HEK293 (cell line): ENCODE results near the gene SPTLC1.
"Not testable (repeated sequence)": the region's sequence is repeated elsewhere in the genome, so short reads cannot be mapped to it uniquely, and the experiment has no call there.

Source experiments
- CTCF ChIA-PET: fragments of 350-600 bp; formaldehyde crosslinking; extraction: SDS; loops from one replicate; lab custom pipeline; 2021; ENCODE audit warnings: antibody characterized with exemption; lab: Yijun Ruan, JAX
- POLR2A ChIA-PET: fragments of 300-600 bp; formaldehyde crosslinking; extraction: SDS; loops from one replicate; lab custom pipeline; 2020; ENCODE audit warnings: antibody characterized with exemption, inconsistent platforms; lab: Yijun Ruan, JAX
- H3K27ac ChIP-seq: fragments of 200-500 bp; sonication (Bioruptor generic); 2 replicates; pipeline ENCODE4 v1.5.1; 2014; ENCODE audit warnings: low read depth, low read length, control low read depth, inconsistent platforms; ENCODE audit errors: extremely low read depth
- H3K36me3 ChIP-seq, 2 experiments: fragments of 200-500 bp in 1 of 2; sonication (Bioruptor generic) in 1 of 2; 1 replicate in 1 of 2; 2 replicates in 1 of 2; pipeline ENCODE4 v1.5.1; 2014 to 2017; ENCODE audit warnings: inconsistent platforms in 2 of 2, low read length in 2 of 2; ENCODE audit not compliant: control insufficient read depth in 2 of 2, insufficient read depth in 1 of 2
- H3K4me1 ChIP-seq: fragments of 200-500 bp; sonication (Bioruptor generic); 2 replicates; pipeline ENCODE4 v1.5.1; 2014; ENCODE audit warnings: mild to moderate bottlenecking, low read length, inconsistent platforms; ENCODE audit not compliant: control insufficient read depth, insufficient read depth
- H3K4me3 ChIP-seq: 2 replicates; pipeline ENCODE4 v1.5.1; 2011; ENCODE audit warnings: low read depth, mild to moderate bottlenecking, control low read depth, low read length, moderate library complexity
- H3K9me3 ChIP-seq: fragments of 200-500 bp; sonication (Bioruptor generic); 2 replicates; pipeline ENCODE4 v1.5.1; 2014; ENCODE audit warnings: low read depth, low read length, inconsistent platforms; ENCODE audit not compliant: control insufficient read depth, insufficient read depth
- HOXA7 ChIP-seq: sonication (generic); formaldehyde crosslinking; IDR thresholded peaks from 2 replicates; pipeline ENCODE4 v1.8.1; 2022; ENCODE audit warnings: missing genetic modification reagents, borderline replicate concordance
- KLF10 ChIP-seq: fragments of 450-650 bp; IDR thresholded peaks from 2 replicates; pipeline ENCODE4 v1.5.1; 2018; ENCODE audit warnings: missing biosample characterization, mild to moderate bottlenecking, missing genetic modification characterization
- MZF1 ChIP-seq: fragments of 450-650 bp; formaldehyde crosslinking; IDR thresholded peaks from 2 replicates; pipeline ENCODE4 v1.5.1; 2017; ENCODE audit warnings: missing biosample characterization, missing genetic modification characterization, borderline replicate concordance
- PRDM1 ChIP-seq: fragments of 450-650 bp; formaldehyde crosslinking; IDR thresholded peaks from 2 replicates; pipeline ENCODE4; 2016; ENCODE audit warnings: missing biosample characterization, missing genetic modification characterization
- SCRT1 ChIP-seq: fragments of 450-650 bp; formaldehyde crosslinking; IDR thresholded peaks from 2 replicates; pipeline ENCODE4 v1.5.1; 2016; ENCODE audit warnings: missing biosample characterization, missing genetic modification characterization, borderline replicate concordance
- SETDB1 ChIP-seq: IDR thresholded peaks from one replicate; pipeline ENCODE4 v1.6.1; 2017; ENCODE audit warnings: mild to moderate bottlenecking, low read length, moderate library complexity, mixed read lengths; ENCODE audit not compliant: insufficient read length
- SP2 ChIP-seq: fragments of 450-650 bp; formaldehyde crosslinking; IDR thresholded peaks from 2 replicates; pipeline ENCODE4 v1.5.1; 2016; ENCODE audit warnings: missing biosample characterization, missing genetic modification characterization
- WT1 ChIP-seq: fragments of 450-650 bp; formaldehyde crosslinking; IDR thresholded peaks from 2 replicates; pipeline ENCODE4 v1.5.1; 2016; ENCODE audit warnings: missing biosample characterization, missing genetic modification characterization
- ZBTB10 ChIP-seq: fragments of 450-650 bp; formaldehyde crosslinking; IDR thresholded peaks from 2 replicates; pipeline ENCODE4 v1.5.1; 2016; ENCODE audit warnings: missing biosample characterization, missing genetic modification characterization
- ZBTB17 ChIP-seq: fragments of 450-650 bp; formaldehyde crosslinking; IDR thresholded peaks from 2 replicates; pipeline ENCODE4 v1.5.1; 2016; ENCODE audit warnings: missing biosample characterization, missing genetic modification characterization
- ZBTB21 ChIP-seq: fragments of 450-650 bp; formaldehyde crosslinking; IDR thresholded peaks from 2 replicates; pipeline ENCODE4 v1.5.1; 2017; ENCODE audit warnings: missing biosample characterization, missing genetic modification characterization
- ZBTB6 ChIP-seq: fragments of 450-650 bp; formaldehyde crosslinking; IDR thresholded peaks from 2 replicates; pipeline ENCODE4 v1.5.1; 2017; ENCODE audit warnings: missing biosample characterization, missing genetic modification characterization
- ZNF146 ChIP-seq: fragments of 450-650 bp; formaldehyde crosslinking; IDR thresholded peaks from 2 replicates; pipeline ENCODE4 v1.5.1; 2016; ENCODE audit warnings: missing biosample characterization, missing genetic modification characterization
- ZNF16 ChIP-seq: fragments of 450-650 bp; formaldehyde crosslinking; IDR thresholded peaks from 2 replicates; pipeline ENCODE4 v1.5.1; 2016; ENCODE audit warnings: low read depth, missing biosample characterization, missing genetic modification characterization
- ZNF175 ChIP-seq: fragments of 450-650 bp; formaldehyde crosslinking; IDR thresholded peaks from 2 replicates; pipeline ENCODE4 v1.5.1; 2016; ENCODE audit warnings: missing biosample characterization, missing genetic modification characterization
- ZNF19 ChIP-seq: fragments of 450-650 bp; formaldehyde crosslinking; IDR thresholded peaks from 2 replicates; pipeline ENCODE4; 2016; ENCODE audit warnings: missing biosample characterization, missing genetic modification characterization, low read depth
- ZNF23 ChIP-seq: fragments of 450-650 bp; formaldehyde crosslinking; IDR thresholded peaks from 2 replicates; pipeline ENCODE4 v1.5.1; 2016; ENCODE audit warnings: missing biosample characterization, missing genetic modification characterization, borderline replicate concordance
- ZNF37A ChIP-seq: fragments of 450-650 bp; IDR thresholded peaks from 2 replicates; pipeline ENCODE4 v1.5.1; 2018; ENCODE audit warnings: missing biosample characterization, missing genetic modification characterization
- ZNF416 ChIP-seq: fragments of 450-650 bp; formaldehyde crosslinking; IDR thresholded peaks from 2 replicates; pipeline ENCODE4 v1.5.1; 2016; ENCODE audit warnings: missing biosample characterization, missing genetic modification characterization
- ZNF423 ChIP-seq: fragments of 450-650 bp; formaldehyde crosslinking; IDR thresholded peaks from 2 replicates; pipeline ENCODE4 v1.5.1; 2016; ENCODE audit warnings: missing biosample characterization, missing genetic modification characterization
- ZNF510 ChIP-seq: fragments of 450-650 bp; formaldehyde crosslinking; IDR thresholded peaks from 2 replicates; pipeline ENCODE4 v1.5.1; 2018; ENCODE audit warnings: mild to moderate bottlenecking, missing genetic modification characterization, missing biosample characterization; ENCODE audit not compliant: insufficient replicate concordance
- ZNF521 ChIP-seq: fragments of 450-650 bp; formaldehyde crosslinking; IDR thresholded peaks from 2 replicates; pipeline ENCODE4 v1.5.1; 2017; ENCODE audit warnings: missing biosample characterization, mild to moderate bottlenecking, missing genetic modification characterization
- ZNF548 ChIP-seq: fragments of 450-650 bp; formaldehyde crosslinking; IDR thresholded peaks from 2 replicates; pipeline ENCODE4 v1.5.1; 2016; ENCODE audit warnings: missing biosample characterization, missing genetic modification characterization
- ZNF585B ChIP-seq: fragments of 450-650 bp; formaldehyde crosslinking; IDR thresholded peaks from 2 replicates; pipeline ENCODE4 v1.5.1; 2016; ENCODE audit warnings: missing biosample characterization, missing genetic modification characterization
- ZNF596 ChIP-seq: fragments of 450-650 bp; IDR thresholded peaks from 2 replicates; pipeline ENCODE4 v1.5.0; 2018; ENCODE audit warnings: missing biosample characterization, mild to moderate bottlenecking, missing genetic modification characterization, moderate library complexity
- ZNF600 ChIP-seq: fragments of 450-650 bp; formaldehyde crosslinking; IDR thresholded peaks from 2 replicates; pipeline ENCODE4 v1.5.1; 2016; ENCODE audit warnings: missing biosample characterization, missing genetic modification characterization
- ZNF610 ChIP-seq: fragments of 450-650 bp; formaldehyde crosslinking; IDR thresholded peaks from 2 replicates; pipeline ENCODE4 v1.5.1; 2016; ENCODE audit warnings: missing biosample characterization, missing genetic modification characterization, borderline replicate concordance
- ZNF621 ChIP-seq: fragments of 450-650 bp; formaldehyde crosslinking; IDR thresholded peaks from 2 replicates; pipeline ENCODE4 v1.5.1; 2017; ENCODE audit warnings: missing biosample characterization, missing genetic modification characterization
- ZNF677 ChIP-seq: fragments of 450-650 bp; IDR thresholded peaks from 2 replicates; pipeline ENCODE4 v1.5.0; 2018; ENCODE audit warnings: missing biosample characterization, mild to moderate bottlenecking, missing genetic modification characterization, moderate library complexity
- ZNF701 ChIP-seq: fragments of 450-650 bp; formaldehyde crosslinking; IDR thresholded peaks from 2 replicates; pipeline ENCODE4 v1.5.1; 2016; ENCODE audit warnings: missing biosample characterization, missing genetic modification characterization
- ZNF707 ChIP-seq: fragments of 450-650 bp; formaldehyde crosslinking; IDR thresholded peaks from 2 replicates; pipeline ENCODE4 v1.5.1; 2016; ENCODE audit warnings: missing biosample characterization, missing genetic modification characterization
- ZSCAN18 ChIP-seq: fragments of 450-650 bp; formaldehyde crosslinking; IDR thresholded peaks from 2 replicates; pipeline ENCODE4 v1.5.1; 2016; ENCODE audit warnings: missing biosample characterization, missing genetic modification characterization
- ZSCAN23 ChIP-seq: fragments of 450-650 bp; formaldehyde crosslinking; IDR thresholded peaks from 2 replicates; pipeline ENCODE4 v1.5.1; 2016; ENCODE audit warnings: missing biosample characterization, missing genetic modification characterization

The SPTLC1 gene

GRCh38 chr9:92159058-92159457, 43.8 kb upstream of the SPTLC1 start:
- Histone ChIP-seq H3K4me3 (no peak overlapping the region), H3K9me3 (no peaks in the 10 kb centered on the region), H3K36me3 (no peaks in the 10 kb centered on the region), H3K4me1 (no peaks in the 10 kb centered on the region), H3K27ac (no peak overlapping the region)
- TF ChIP-seq SCRT1 (tag by site-specific recombination) (no peak), SP2 (tag by site-specific recombination) (no peak), ZNF23 (tag by site-specific recombination) (no peak), ZNF146 (tag by site-specific recombination) (no peak), ZNF621 (tag by site-specific recombination) (no peak), ZSCAN23 (no peak), ZNF416 (tag by site-specific recombination) (no peak), ZBTB17 (tag by site-specific recombination) (no peak), ZBTB10 (tag by site-specific recombination) (no peak), SETDB1 (no peak), ZNF548 (tag by site-specific recombination) (no peak), ZSCAN18 (no peak), WT1 (no peak), ZNF585B (tag by site-specific recombination) (no peak)
- ChIA-PET CTCF (no interaction called here), POLR2A (no interaction called here)

- no peak overlapping the region for H3K27ac ChIP-seq
- CTCF ChIA-PET: no interaction called here
- H3K4me1 ChIP-seq: no peaks in the 10 kb centered on the region
- TF ChIP-seq PRDM1 (tag by site-specific recombination): no peak
- TF ChIP-seq ZNF175 (tag by site-specific recombination): no peak
- no peak for TF ChIP-seq ZNF19 (tag by site-specific recombination)
- no peak for TF ChIP-seq HOXA7 (CRISPR knock-in tag)
- TF ChIP-seq ZNF16 (tag by site-specific recombination): no peak
- TF ChIP-seq ZNF510: no peak
- TF ChIP-seq ZNF37A (tag by site-specific recombination): no peak
- no peak for TF ChIP-seq MZF1
- no peak for TF ChIP-seq ZNF610 (tag by site-specific recombination)
- TF ChIP-seq ZNF521 (tag by site-specific recombination): no peak
- TF ChIP-seq ZBTB6 (tag by site-specific recombination): no peak
- no peak for TF ChIP-seq SETDB1
- no peak for TF ChIP-seq ZNF701 (tag by site-specific recombination)
- no peak for TF ChIP-seq ZNF600
- no peak for TF ChIP-seq ZBTB21 (tag by site-specific recombination)
- TF ChIP-seq ZNF596 (tag by site-specific recombination): no peak
- TF ChIP-seq KLF10 (tag by site-specific recombination): no peak
- no peak for TF ChIP-seq ZNF423 (tag by site-specific recombination)
- no peak for TF ChIP-seq ZNF677 (tag by site-specific recombination)
- no peak for TF ChIP-seq ZNF707 (tag by site-specific recombination)
- TF ChIP-seq, all 188 proteins: peak for 0
- Histone ChIP-seq H3K36me3 (no peaks in the 10 kb centered on the region), H3K4me3 (no peak overlapping the region), H3K9me3 (no peaks in the 10 kb centered on the region)
- POLR2A ChIA-PET: no interaction called here
Measured at GRCh38 chr9:92158097-92158601, 42.9 kb upstream of the SPTLC1 start.

- H3K4me1 ChIP-seq, H3K27ac ChIP-seq, H3K4me3 ChIP-seq, POLR2A ChIA-PET, H3K9me3 ChIP-seq, H3K36me3 ChIP-seq: not testable (repeated sequence)
- CTCF ChIA-PET: interaction anchor here (0.9 to 1.7 kb wide), 2 partner anchors 9 to 16 kb away, joined by 3 to 7 read pairs; no protein-coding TSS in a partner anchor
Measured at GRCh38 chr9:92155736-92156135, 40.5 kb upstream of the SPTLC1 start.
